ENCODE measurements around the gene PRPF19. TPM values are rescaled to one million over a fixed set of nuclear protein-coding genes. Genes with fewer than 3 reads are reported as not detected.

PRPF19 gene
- polyA plus RNA-seq, 1 donor (not counting 4 experiments of a cell fraction or from before 2014, with no cell fraction given), result 35.4 TPM

DNA sequence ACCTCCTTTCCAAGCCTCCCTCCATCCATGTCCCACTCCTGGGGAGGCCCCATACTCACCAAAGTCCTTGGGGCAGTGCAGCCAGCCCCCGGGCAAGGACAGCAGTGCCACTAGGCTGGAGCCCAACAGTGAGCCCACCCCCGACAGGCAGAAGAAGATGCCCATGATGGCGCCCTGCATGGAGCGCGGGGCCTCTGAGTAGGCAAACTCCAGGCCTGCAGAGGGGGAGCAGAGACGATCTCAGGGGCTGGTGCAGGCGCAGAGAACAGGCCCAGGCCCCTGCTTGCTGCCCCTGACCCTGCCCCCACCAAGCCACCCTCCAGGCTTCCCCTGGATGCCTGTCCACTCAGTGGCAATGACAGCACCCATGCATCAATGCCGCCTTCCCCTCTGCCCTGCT, 31.4 kb upstream of the PRPF19 start:
- Histone ChIP-seq H4K20me1 (ENCODE audit: control insufficient read depth, extremely low read depth, insufficient read depth, low read length) (no peaks in the 10 kb centered on the region), H3K4me2 (ENCODE audit: control insufficient read depth, extremely low read depth, insufficient read depth, low read depth, low read length) (no peak overlapping the region), H2AFZ (ENCODE audit: control insufficient read depth, low read length) (no peak overlapping the region), H3K9me3 (ENCODE audit: control insufficient read depth, low read depth, low read length) (no peaks in the 10 kb centered on the region), H3K9ac (ENCODE audit: control insufficient read depth, extremely low read depth, insufficient read depth, low read length) (no peak overlapping the region), H3K27me3 (ENCODE audit: control insufficient read depth, extremely low read depth, insufficient read depth, low read length) (no peaks in the 10 kb centered on the region), H3K36me3 (ENCODE audit: control insufficient read depth in 2 of 2, extremely low read depth in 1 of 2, insufficient read depth in 2 of 2, low read length in 2 of 2) (peaks cover 0 to 9% of the 10 kb centered on the region in 2 experiments), H3K9me1 (ENCODE audit: control insufficient read depth, extremely low read depth, insufficient read depth, low read length) (no peaks in the 10 kb centered on the region), H3K79me2 (ENCODE audit: control insufficient read depth, insufficient read depth, low read length) (no peaks in the 10 kb centered on the region), H3K4me1 (ENCODE audit: control insufficient read depth, extremely low read depth, insufficient read depth, low read length) (peaks cover 11% of the 10 kb centered on the region), H3K27ac (ENCODE audit: control insufficient read depth, insufficient read depth, low read length) (no peak overlapping the region), H3K4me3 (ENCODE audit: control insufficient read depth in 2 of 3, extremely low read depth in 1 of 3, insufficient read depth in 2 of 3, low read depth in 1 of 3, low read length in 3 of 3) (no peak overlapping the region)
- no peak for DNase-seq (ENCODE audit: low read depth, low spot score)
- TF ChIP-seq CTCF (optimal IDR thresholded peaks at IDR 0.05 in 1 of 3, IDR thresholded peaks at IDR 0.05 in 1 of 3, conservative IDR thresholded peaks at IDR 0.05 in 1 of 3; ENCODE audit: extremely low read depth in 1 of 3, insufficient read depth in 2 of 3, low read length in 3 of 3), result no peak
- TF ChIP-seq EZH2 (IDR thresholded peaks at IDR 0.05; ENCODE audit: low read length), result no peak
- no peak for FAIRE-seq
- dilution Hi-C loops (cut with MboI; ENCODE audit: extremely low pct_ligation_motif_present, low sequenced_read_pairs), result no loop called here

DNA sequence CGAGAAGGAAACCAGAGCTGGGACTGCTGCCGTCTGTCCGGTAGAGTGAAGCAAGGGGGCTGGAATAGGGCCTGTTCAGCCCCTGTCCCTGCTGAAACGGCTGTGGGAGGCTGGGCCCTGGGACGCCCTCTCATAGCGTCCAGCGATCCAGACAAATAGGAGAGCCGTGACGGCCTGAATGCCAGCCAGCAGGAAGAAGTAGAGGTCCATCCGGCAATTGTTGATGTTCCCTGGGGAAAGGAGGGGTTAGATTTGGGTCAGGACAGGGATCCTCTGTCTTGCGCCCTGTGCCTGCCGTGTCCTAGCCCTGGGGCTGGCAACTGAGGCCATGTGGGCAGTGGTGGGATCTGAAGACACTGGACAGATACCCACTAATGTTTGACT, 30.8 kb upstream of the PRPF19 start:
- no peak overlapping the region for H3K4me2 ChIP-seq (ENCODE audit: control insufficient read depth, extremely low read depth, insufficient read depth, low read depth, low read length)
- no peak overlapping the region for H2AFZ ChIP-seq (ENCODE audit: control insufficient read depth, low read length)
- FAIRE-seq (no peak), DNase-seq (ENCODE audit: low read depth, low spot score) (no peak)
- peaks cover 4% of the 10 kb centered on the region for H3K4me1 ChIP-seq (ENCODE audit: control insufficient read depth, extremely low read depth, insufficient read depth, low read length)
- no peak overlapping the region for H3K4me3 ChIP-seq (ENCODE audit: control insufficient read depth in 2 of 3, extremely low read depth in 1 of 3, insufficient read depth in 2 of 3, low read depth in 1 of 3, low read length in 3 of 3)
- dilution Hi-C loops (cut with MboI; ENCODE audit: extremely low pct_ligation_motif_present, low sequenced_read_pairs), result no loop called here
- no peaks in the 10 kb centered on the region for H3K79me2 ChIP-seq (ENCODE audit: control insufficient read depth, insufficient read depth, low read length)
- H3K27me3 ChIP-seq (ENCODE audit: control insufficient read depth, extremely low read depth, insufficient read depth, low read length), result no peaks in the 10 kb centered on the region
- H4K20me1 ChIP-seq (ENCODE audit: control insufficient read depth, extremely low read depth, insufficient read depth, low read length), result no peaks in the 10 kb centered on the region
- H3K27ac ChIP-seq (ENCODE audit: control insufficient read depth, insufficient read depth, low read length), result no peak overlapping the region
- peaks cover 0 to 11% of the 10 kb centered on the region in 2 experiments for H3K36me3 ChIP-seq (ENCODE audit: control insufficient read depth in 2 of 2, extremely low read depth in 1 of 2, insufficient read depth in 2 of 2, low read length in 2 of 2)
- TF ChIP-seq EZH2 (IDR thresholded peaks at IDR 0.05; ENCODE audit: low read length) (no peak), CTCF (optimal IDR thresholded peaks at IDR 0.05 in 1 of 3, IDR thresholded peaks at IDR 0.05 in 1 of 3, conservative IDR thresholded peaks at IDR 0.05 in 1 of 3; ENCODE audit: extremely low read depth in 1 of 3, insufficient read depth in 2 of 3, low read length in 3 of 3) (no peak)
- no peaks in the 10 kb centered on the region for H3K9me3 ChIP-seq (ENCODE audit: control insufficient read depth, low read depth, low read length)
- H3K9me1 ChIP-seq (ENCODE audit: control insufficient read depth, extremely low read depth, insufficient read depth, low read length), result no peaks in the 10 kb centered on the region
- no peak overlapping the region for H3K9ac ChIP-seq (ENCODE audit: control insufficient read depth, extremely low read depth, insufficient read depth, low read length)
